Astrocyte of the hippocampus (primary cell): Measurements from ENCODE around the gene LINC00237.

ENCODE experiments used
- DNase-seq: peaks from one replicate; pipeline ENCODE4 v3.0.0; 2011; ENCODE audit warnings: low read depth, low spot score

The LINC00237 gene

DNA sequence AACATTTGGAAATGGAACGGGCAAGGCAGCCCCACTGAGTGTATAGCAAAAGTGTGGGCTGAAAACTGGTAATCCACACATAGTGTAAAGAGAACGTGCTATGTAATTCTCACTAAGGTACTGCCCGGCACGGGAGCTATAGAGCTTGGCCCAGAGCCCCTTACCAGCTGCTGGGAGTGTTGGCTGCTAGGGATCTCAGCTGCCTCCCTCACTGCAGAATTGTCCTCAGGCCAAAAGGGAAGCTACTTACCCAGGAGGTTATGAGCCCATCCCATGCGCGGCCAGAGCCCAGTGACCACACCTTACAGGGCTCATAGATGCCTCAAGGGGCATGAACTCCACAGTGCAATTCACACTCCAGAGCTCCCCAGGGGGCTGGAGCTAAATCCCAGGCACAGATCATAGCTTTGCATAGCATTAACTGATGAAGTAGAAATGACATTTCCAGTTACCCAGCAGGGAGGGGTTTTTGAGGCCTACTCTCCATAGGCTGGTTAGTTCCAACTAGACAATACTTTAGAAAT is 56.8 kb downstream of the LINC00237 start:
- DNase-seq = no peak

DNA sequence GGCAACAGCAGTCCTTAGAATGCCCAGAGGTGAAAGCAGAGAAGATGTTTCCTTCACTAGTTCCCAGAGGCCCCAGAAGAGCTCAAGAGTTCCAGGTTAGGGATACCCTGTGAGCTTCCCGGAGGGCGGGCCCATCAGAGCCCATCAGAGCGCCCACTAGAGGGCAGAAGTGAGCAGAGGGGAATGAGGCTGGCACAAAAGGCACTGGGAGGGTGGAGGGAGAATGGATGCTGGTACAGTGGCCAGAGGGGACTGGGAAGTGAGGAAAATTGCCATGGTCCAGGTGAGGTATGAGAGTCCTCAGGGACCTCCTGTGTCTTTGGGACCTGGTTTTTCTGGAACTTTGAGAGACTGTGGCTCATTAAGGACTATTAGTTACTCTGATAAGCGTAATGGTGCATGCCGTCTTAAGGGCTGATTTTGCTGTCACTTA is 57.3 kb downstream of the LINC00237 start:
- DNase-seq = no peak

DNA sequence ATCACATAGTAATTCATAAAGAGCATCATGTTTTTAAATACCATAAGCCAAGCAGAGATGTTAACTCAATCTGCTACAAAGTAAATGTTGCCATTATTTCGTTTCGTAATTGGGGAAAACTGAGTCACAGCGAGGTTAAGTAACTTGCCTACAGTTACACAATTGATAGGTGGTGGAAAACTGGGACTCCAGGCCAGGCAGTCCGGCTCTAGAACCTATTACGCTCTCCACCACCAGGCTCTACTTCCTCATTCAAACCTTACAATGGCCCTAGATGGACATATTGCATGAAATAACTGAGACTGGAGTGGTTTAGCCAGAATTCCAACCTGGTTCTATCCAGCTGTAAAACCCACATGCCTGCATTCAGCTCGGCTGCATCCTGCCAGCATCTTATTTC is 58.2 kb downstream of the LINC00237 start:
- DNase-seq = no peak

GRCh38 chr20:21046413-21047070 is 59.6 kb downstream of the LINC00237 start:
- DNase-seq = no peak
